COR-L47 (cell line): ENCODE results near the gene MDC1.
"Not testable (repeated sequence)": the region's sequence is repeated elsewhere in the genome, so short reads cannot be mapped to it uniquely, and the experiment has no call there.

Source experiments
- DNase-seq: peaks from one replicate; lab custom pipeline; 2025; lab: John Stamatoyannopoulos, UW

MDC1 gene

DNA sequence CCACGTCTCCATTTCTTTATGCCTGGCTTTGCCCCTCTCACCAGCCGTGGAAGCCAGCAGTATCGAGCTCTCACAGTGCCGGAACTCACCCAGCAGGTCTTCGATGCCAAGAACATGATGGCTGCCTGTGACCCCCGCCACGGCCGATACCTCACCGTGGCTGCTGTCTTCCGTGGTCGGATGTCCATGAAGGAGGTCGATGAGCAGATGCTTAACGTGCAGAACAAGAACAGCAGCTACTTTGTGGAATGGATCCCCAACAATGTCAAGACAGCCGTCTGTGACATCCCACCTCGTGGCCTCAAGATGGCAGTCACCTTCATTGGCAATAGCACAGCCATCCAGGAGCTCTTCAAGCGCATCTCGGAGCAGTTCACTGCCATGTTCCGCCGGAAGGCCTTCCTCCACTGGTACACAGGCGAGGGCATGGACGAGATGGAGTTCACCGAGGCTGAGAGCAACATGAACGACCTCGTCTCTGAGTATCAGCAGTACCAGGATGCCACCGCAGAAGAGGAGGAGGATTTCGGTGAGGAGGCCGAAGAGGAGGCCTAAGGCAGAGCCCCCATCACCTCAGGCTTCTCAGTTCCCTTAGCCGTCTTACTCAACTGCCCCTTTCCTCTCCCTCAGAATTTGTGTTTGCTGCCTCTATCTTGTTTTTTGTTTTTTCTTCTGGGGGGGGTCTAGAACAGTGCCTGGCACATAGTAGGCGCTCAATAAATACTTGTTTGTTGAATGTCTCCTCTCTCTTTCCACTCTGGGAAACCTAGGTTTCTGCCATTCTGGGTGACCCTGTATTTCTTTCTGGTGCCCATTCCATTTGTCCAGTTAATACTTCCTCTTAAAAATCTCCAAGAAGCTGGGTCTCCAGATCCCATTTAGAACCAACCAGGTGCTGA lies 7.0 kb upstream of the MDC1 start:
- DNase-seq = not testable (repeated sequence)

DNA sequence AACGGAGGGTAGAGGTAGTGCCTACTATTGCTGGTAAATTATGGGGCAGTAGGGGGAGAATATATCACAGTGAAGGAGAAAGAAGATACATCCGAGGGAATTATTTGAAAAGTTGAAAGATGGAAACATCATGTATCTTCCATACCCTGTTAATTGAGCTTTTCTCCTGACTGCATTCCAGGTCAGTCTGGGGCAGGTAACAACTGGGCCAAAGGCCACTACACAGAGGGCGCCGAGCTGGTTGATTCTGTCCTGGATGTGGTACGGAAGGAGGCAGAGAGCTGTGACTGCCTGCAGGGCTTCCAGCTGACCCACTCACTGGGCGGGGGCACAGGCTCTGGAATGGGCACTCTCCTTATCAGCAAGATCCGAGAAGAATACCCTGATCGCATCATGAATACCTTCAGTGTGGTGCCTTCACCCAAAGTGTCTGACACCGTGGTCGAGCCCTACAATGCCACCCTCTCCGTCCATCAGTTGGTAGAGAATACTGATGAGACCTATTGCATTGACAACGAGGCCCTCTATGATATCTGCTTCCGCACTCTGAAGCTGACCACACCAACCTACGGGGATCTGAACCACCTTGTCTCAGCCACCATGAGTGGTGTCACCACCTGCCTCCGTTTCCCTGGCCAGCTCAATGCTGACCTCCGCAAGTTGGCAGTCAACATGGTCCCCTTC lies 6.2 kb upstream of the MDC1 start:
- DNase-seq = not testable (repeated sequence)

DNA sequence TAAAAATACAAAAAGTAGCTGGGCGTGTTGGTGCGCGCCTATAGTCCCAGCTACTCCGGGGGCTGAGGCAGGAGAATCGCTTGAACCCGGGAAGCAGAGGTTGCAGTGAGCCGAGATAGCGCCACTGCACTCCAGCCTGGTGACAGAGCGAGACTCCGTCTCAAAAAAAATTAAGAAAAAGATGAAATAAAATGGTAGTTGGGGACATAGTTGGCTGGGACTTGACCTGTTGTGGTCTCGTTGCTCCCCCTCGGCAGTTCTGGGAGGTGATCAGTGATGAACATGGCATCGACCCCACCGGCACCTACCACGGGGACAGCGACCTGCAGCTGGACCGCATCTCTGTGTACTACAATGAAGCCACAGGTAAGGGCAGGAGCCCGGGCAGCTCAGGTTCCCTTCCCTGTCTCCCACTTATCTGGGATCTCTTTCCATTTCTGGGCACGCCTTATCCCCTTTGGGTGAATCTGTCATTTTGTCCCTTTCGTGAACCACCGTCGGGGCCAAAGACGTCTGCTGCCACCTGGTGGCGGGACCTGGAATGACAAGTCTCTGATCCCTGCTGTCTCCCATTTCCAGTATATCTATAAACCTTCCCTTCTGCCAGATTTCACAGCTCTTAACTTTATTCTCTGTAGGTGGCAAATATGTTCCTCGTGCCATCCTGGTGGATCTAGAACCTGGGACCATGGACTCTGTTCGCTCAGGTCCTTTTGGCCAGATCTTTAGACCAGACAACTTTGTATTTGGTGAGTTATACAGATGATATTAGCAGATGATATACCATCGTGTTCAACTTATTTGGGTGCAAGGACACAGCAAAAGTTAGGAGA lies 5.4 kb upstream of the MDC1 start:
- peak; percentile 53 for DNase-seq

DNA sequence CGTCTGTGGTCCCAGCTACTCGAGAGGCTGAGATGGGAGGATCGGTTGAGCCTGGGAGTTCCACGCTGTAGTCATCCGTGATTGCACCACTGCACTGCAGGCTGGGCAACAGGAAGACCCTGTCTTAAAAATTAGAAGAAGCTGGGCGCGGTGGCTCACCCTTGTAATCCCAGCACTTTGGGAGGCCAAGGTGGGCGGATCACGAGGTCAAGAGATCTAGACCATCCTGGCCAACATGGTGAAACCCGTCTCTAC lies 4.9 kb upstream of the MDC1 start:
- DNase-seq = not testable (repeated sequence)

DNA sequence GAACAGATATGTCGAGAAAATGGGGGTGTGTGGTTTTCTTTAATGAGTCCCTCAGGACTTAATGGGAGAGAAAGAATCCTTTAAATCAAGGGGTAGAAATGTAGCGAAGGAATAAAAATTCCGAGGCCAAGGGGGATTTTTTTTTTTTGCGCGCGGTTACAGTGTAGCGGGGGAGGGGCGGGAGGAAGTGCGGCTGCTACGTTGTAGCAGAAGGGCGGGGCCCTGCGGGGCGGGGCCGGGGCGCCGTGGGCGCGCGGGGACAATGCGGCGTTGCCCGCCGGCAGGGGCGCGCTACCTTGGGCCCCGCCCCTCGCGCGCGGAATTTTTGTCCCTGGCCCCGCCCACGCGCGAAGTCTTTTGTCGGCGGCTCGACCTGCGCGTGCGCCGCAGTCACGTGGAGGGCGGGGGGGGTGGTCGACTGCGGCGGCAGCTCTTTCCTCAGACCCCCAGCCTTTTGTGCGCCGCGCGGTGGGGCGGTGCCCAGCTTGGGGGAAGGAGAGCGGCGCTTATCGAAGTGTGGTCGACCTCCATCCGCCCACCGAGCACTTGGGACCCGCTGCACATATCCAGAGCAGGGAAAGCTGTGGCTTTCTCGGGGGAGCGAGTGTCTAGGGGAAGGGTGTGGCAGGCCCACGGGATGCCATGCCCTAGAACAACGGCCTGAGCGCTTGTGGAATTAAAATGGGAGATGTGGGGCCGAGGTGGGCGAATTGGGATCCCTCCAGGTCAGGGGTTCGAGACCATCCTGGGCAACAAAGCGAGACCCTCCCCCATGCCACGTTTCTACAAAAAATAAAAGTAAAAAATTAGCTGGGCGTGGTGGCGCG lies 4.3 kb upstream of the MDC1 start:
- DNase-seq = peak; percentile 92

DNA sequence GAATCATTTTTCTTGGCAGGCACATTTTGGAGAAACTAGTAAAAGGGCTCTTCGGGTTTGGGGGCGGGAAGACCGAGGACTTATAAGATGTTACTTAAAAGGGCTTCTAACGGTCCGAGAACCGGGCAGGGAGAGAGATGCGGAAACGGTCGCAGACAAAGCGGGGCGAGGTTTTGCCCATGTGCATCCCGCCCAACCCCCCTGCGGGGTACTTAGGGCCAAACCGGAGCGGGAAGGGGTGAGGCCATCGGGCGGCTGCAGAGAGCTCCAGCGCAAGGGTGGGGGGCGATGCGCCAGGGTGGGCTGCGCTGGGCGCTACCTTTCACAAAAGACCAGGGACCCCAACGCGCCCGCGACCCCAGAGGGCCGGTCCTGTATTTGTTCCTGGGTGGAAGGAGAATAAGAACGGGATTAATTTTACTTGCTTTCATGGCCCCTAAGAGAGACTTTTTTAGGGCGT lies 3.7 kb upstream of the MDC1 start:
- peak; percentile 86 for DNase-seq

DNA sequence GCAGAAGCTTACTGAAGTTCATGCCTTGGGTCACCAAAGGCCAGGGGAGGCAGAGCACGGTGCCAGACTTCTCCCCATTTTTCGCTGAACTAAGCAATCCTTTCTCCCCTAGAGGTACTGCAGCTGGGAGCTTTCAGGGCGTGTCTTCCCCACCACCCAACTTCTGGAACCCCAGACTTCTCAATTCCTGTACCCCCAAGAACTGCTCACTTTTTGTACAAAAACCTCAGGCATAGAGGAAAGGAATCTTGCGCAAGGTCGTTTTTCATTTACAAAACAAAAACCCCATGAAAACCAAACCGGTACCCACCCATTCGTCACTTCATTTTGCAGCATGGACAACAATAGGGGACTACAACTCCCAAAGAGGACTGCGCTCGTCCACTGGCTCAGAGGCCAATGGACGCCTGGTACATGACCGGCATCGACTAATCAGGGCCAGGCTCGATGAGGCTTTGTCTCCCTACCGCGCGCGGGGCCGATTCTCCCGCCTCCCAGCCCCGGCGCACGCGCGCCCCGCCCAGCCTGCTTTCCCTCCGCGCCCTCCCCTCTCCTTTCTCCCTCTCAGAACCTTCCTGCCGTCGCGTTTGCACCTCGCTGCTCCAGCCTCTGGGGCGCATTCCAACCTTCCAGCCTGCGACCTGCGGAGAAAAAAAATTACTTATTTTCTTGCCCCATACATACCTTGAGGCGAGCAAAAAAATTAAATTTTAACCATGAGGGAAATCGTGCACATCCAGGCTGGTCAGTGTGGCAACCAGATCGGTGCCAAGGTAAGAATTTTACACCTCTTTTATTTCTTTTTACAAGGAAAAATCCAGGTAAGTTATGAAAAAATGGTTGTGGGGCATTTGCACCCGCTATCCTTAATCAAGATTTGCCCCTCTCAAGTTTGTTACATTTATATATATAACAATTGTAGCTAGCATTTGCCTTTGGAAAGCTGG lies 3.0 kb upstream of the MDC1 start, which contains the start of gene TUBB:
TSS of gene TUBB (plus strand) at position 562 of the 947 bp plus-strand sequence. CDS start at position 717, 155 bp downstream.
- DNase-seq = peak; percentile 98

DNA sequence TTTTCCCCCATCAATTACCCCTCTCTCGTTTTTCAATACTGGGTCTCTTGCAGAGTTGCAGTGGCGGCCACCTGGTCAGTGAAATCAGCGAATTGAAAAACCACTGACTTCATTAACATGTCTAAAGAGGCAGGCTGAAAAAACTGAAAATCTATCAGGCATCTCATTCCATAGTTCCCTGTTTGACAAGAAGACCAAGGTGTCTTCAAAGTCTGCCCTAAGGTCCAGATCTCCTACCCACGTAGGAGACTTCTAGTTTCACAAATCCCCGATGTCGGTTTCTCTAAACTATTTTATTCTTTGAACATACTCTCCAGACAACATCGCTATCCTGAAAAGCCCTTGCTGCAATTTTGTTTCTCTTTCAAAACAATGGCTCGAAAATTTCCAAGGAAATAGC lies 2.3 kb upstream of the MDC1 start:
- DNase-seq = no peak

DNA sequence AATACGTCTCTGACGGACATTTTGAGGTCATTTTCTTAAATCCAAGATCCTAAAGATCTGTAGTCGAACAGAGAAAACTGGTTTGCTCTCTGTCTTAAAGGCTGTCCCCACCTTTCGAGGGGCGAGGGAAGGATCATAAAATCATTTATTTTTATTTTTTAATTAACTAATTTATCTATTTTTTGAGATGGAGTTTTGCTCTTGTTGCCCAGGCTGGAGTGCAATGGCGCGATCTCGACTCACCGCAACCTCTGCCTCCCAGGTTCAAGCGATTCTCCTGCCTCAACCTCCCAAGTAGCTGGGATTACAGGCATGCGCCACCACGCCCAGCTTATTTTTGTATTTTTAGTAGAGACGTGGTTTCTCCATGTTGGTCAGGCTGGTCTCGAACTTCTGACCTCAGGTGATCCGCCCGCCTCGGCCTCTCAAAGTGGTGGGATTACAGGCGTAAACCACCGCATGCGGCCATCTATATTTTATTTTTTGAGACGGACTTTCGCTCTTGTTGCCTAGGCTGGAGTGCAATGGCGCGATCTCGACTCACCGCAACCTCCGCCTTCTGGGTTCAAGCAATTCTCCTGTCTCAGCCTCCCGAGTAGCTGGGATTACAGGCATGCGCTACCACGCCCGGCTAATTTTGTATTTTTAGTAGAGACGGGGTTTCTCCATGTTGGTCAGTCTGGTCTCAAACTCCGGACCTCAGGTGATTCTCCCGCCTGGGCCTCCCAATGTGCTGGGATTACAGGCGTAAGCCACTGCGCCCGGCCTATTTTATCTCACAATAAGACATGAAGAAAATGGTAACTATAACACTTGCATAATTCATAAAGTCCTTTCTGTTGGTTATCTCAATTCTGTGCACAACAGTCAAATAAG lies 1.0 kb upstream of the MDC1 start:
- DNase-seq = not testable (repeated sequence)

DNA sequence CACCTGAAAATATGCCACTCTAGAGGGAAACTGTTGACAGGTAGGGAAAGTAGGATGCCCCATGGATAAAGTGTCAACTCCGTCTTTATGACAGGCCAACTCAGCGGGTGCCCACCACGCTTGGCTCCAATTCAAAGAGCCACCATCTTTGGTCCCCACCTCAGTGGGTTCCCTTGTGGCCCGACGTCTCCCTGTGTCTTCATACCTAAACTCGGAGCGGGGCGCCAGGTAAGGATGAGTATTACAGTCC lies 277 bp downstream of the MDC1 start:
- no peak for DNase-seq

DNA sequence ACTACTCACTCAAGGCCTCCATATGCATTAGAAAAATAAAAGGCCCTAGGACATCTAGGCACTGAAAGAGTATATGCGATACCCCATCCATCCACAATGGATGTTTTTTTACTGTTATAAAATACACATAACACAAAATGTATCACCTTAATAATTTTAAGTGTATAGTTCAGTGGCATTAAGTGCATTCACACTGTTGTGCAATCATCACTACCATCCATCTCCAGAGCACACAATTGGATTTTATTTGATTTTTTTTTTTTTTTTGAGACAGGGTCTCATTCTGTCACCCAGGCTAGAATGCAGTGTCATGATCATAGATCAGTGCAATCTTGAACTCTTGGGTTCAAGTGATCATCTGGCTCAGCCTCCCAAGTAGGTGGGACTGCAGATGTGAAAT lies 2.8 kb downstream of the MDC1 start:
- no peak for DNase-seq

DNA sequence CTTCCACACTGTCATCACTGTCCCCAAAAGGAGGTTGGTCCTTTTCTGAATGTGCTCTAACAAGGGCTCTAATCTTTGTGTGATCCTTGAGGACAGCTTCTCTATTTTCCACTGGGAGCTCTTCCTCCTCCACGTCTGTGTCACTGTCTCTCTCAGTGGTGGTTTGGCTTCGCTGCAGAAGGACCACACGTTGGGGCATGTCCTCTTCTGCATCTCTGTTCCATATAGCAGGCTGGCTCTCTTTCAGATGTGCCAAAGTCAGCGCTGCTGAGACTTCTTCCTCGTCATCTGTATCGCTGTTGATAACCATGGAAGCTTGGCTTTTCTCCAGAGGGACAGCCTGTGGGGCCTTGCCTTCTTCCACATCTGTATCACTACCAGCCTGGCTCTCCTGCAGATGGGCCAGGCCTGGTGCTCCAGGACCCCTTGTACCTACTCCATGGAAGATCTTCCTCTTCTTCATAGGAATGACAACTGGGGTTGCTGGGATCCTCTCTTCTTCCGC lies 4.6 kb downstream of the MDC1 start:
- DNase-seq = no peak

DNA sequence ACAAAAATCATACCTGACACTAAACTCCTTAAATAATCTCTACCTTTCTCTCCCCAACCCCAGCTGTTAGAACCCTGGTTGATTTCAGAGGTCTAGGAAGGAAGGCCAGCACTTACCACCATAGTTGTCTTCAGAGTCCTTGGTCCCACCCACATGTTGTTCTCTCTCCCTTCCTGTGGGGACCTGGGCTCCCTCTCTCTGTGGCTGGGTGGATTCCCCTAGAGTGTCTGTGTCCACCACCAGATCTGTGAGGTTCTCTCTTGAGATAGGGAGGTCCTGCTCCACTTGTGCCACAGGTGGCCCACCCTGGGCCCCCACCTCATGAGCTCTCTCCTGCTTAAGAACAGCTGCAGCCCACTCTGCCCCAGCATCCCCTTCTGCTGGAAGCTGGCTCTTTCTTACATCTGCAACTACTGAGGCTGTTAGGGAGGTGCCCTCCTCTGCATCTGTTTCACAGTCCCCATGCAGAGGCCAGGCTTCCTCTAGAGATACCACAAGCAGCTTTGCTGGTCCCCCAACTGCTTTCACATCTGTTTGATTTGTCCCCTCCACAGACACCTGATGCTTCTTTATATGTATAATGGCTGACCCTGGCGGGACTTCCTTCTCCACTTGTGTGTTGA lies 5.2 kb downstream of the MDC1 start:
- no peak for DNase-seq

DNA sequence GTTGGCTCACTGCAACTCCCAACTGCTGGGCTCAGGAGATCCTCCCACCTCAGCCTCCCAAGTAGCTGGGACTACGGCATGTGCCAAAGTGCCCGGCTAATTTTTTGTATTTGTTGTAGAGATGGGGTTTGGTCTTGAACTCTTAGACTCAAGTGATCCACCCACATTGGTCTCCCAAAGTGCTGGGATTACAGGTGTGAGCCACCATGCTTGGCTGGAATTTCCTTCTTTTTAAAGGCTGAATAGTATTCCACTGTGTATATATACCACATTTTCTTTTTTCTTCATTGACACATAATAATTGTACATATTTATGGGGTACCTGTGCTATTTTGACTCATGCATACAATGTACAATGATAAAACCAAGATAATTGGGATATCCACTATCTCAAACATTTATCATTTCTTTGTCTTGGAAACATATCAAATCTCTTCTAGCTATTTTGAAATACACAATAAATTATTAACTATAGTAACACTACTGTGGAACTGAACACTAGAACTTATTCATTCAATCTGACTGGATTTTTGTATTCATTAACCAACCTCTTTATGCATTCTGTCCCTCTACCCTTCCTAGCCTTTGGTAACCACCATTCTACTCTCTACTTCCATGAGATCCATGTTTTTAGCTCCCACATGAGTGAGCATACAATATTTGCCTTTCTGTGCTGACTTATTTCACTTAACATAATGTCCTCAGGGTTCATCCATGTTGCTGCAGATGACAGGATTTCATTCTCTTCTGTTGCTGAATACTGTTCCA lies 7.8 kb downstream of the MDC1 start:
- DNase-seq = no peak

DNA sequence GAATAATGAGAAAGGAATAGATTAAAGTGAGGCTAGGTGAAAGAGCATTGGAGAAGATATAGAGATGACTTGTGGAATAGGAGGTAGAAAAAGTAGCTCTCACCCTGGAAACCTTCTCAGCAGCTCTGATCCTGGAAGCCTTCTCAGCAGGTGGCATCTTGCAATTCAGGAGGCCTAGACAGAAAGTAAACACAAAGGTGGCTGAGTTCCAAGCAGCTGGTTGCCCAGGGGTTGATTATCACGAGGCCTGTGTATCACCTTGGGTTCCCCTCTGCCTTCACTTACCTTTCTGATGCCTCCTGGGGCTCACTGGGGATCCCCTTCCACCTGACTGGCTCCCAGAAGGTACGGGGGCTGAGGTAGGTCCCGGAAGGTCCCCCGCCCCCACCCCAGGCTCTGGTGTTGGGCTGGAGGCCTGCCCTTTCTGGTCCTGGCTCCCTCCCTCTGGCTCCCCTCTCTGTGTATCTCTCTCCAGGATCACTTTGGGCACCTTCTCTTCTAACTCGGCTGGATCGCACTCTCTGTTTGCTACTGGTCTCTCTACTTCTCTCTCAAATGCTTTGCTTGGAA lies 9.7 kb downstream of the MDC1 start:
- DNase-seq = peak; percentile 92

DNA sequence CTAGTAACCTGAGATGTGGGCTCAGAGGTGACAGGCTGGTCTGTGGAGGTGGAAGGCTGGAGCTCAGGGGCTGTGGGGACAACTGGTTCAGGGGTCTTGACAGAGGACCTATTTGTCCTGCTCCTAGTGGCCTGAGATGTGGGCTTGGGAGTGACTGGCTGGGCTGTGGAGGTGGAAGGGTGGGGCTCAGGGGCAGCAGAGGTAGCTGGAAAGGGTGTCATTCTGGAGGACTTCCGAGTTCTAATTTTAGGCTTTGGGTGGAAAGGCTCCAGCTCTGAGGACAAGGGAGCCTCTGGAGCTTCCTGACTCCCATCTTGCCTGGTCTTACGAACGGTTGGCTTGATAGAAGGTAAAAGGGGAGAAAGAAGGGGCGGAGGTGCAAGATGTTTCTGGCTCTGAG lies 11.5 kb downstream of the MDC1 start:
- no peak for DNase-seq

DNA sequence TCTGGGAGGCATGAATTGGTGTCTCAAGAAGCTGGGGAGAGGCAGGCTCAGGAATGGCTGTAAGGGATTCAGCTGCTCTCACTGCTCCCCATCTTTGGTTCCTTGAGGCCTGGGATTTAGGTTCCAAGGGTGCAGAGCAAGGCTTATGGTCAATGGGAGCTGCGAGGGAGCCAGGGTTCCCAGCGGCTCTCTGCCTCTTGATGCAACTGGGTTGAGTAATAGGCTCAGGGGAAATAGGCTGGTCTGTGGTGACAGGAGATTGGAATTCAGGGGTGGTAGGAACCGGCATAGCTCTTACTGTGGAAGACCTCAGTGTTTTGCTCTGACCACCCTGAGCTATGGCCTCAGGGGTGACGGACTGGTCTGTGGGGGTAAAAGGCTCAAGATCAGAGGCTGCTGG lies 13.3 kb downstream of the MDC1 start:
- no peak for DNase-seq

DNA sequence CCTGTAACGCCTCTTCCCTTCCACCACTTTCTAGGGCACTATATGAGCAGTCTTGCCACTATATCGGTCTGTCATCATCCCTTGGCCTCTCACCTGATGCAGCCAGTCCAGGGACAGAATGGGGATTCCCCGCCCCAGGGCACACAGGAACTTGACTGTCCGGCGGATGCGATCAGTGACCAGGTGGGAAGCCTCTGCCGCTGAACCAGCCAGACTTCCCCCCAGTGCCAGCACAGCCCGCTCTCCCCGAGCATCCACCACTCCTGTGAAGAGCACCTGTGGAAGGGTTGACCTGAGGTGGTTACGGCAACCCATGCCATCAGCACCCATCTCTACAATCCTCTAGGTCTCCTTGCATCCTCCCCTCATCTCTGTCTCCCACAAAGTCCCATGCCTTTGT lies 14.1 kb downstream of the MDC1 start:
- no peak for DNase-seq
